NB4 (cell line): ENCODE data around the gene SATL1.

Experiments
- MYC ChIP-seq: IDR thresholded peaks from 2 replicates; pipeline ENCODE4 v1.6.1; 2011; ENCODE audit warnings: low read depth, low read length
- TF ChIP-seq, protein P1 (sequence below): IDR thresholded peaks from one replicate; pipeline ENCODE4 v1.5.1; 2012; ENCODE audit warnings: low read depth, low read length

DNA sequence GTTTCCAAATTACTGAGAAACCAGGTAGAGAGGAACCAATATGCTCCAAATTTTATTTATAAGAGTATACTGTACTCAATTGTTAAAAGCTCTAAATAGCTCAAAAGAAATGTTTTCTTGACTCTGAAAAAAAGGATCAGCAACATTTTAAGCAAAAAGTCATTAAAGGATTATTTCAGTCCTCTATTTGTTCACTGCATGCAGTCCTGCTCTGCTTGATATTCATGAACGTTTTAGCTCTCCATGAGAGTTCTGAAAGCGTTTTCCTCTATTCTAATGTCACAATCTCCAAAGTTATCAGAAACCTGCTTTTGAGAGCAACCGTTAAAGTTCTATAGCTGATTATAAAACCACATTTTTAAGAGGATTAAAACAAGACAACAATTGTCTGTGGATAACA, 129.4 kb downstream of the SATL1 start:
- TF ChIP-seq, protein P1, sequence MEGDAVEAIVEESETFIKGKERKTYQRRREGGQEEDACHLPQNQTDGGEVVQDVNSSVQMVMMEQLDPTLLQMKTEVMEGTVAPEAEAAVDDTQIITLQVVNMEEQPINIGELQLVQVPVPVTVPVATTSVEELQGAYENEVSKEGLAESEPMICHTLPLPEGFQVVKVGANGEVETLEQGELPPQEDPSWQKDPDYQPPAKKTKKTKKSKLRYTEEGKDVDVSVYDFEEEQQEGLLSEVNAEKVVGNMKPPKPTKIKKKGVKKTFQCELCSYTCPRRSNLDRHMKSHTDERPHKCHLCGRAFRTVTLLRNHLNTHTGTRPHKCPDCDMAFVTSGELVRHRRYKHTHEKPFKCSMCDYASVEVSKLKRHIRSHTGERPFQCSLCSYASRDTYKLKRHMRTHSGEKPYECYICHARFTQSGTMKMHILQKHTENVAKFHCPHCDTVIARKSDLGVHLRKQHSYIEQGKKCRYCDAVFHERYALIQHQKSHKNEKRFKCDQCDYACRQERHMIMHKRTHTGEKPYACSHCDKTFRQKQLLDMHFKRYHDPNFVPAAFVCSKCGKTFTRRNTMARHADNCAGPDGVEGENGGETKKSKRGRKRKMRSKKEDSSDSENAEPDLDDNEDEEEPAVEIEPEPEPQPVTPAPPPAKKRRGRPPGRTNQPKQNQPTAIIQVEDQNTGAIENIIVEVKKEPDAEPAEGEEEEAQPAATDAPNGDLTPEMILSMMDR, result no peak
- TF ChIP-seq MYC, result no peak
